H4 (cell line): ENCODE data around the gene ADAMTS2. TPM values are rescaled to one million over a fixed set of nuclear protein-coding genes. Genes with fewer than 3 reads are reported as not detected.

Experiments used
- DNase-seq: peaks from one replicate; pipeline ENCODE4 v3.0.0-alpha.2; 2015; ENCODE audit warnings: low spot score
- total RNA-seq: library from RNA; depleted of rRNA; stranded (reverse); fragments of >200 nt; shearing (Covaris generic); gene quantifications from 2 replicates; pipeline ENCODE4 v1.2.3, GENCODE V29; 2014

The ADAMTS2 gene
- total RNA-seq, 1 experiment from 2014 or later, result 1.2 TPM

- no peak for DNase-seq
Measured at GRCh38 chr5:179139111-179139935, 205.9 kb downstream of the ADAMTS2 start.

- DNase-seq, result no peak
Measured at GRCh38 chr5:179138568-179138925, 206.7 kb downstream of the ADAMTS2 start.

GRCh38 chr5:179137643-179138567, 207.4 kb downstream of the ADAMTS2 start:
- no peak for DNase-seq

DNA sequence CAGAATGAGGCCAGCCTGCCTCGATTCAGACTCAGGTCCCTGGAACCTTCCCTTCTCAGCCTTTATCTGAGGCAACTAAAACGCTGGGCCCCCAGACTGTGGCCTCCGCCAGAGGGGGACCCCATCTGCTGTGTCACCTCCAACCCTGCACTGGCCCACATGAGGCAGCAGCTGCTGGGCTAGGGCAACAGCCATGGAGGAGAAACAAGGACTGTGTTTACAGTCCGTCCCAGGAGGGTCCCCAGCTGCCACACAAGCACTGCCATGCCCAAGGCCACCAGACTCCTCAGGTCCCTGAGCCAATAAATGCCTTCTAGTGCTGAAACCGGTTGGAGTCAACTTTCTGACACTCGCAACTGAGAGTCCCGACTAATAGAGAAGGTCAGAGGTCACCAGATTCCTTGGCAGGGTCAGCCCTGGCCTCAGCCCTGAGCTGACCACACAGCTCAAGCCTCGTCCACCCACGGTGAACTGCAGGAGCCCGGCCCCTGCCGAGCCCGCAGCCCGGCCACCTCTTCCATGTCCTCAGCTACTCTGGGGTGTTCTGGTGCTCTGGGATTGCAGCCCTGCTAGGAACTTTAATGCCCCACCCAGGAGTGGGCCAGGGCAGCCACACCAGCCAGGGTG, 208.1 kb downstream of the ADAMTS2 start:
- DNase-seq, result no peak

- DNase-seq, result no peak
Measured at GRCh38 chr5:179135441-179136215, 209.6 kb downstream of the ADAMTS2 start.

DNA sequence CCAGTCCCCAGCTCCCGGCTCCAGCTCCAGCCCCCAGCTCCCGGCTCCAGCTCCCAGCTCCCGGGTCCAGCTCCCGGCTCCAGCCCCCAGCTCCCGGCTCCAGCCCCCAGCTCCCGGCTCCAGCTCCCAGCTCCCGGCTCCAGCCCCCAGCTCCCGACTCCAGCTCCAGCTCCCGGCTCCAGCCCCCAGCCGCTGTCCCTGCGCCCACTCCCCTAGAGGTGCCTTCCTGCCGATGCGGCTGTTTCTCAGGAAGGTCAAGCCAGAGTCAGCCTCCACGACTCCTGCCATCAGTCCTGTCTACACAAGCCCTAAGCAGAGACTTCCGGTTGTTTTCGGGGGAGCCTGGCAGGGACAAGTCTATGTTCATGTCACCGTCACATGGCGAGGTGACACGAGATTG, 210.3 kb downstream of the ADAMTS2 start:
- no peak for DNase-seq

- DNase-seq, result no peak
Measured at GRCh38 chr5:179134511-179134910, 210.8 kb downstream of the ADAMTS2 start.

GRCh38 chr5:179132586-179133355, 212.5 kb downstream of the ADAMTS2 start:
- DNase-seq, result no peak

- DNase-seq, result no peak
Measured at GRCh38 chr5:179131886-179132585, 213.2 kb downstream of the ADAMTS2 start.

GRCh38 chr5:179131321-179131835, 213.9 kb downstream of the ADAMTS2 start:
- no peak for DNase-seq

- no peak for DNase-seq
Measured at GRCh38 chr5:179130101-179130681, 215.1 kb downstream of the ADAMTS2 start.

GRCh38 chr5:179129607-179130071, 215.6 kb downstream of the ADAMTS2 start:
- no peak for DNase-seq

- DNase-seq, result no peak
Measured at GRCh38 chr5:179128976-179129375, 216.3 kb downstream of the ADAMTS2 start.

DNA sequence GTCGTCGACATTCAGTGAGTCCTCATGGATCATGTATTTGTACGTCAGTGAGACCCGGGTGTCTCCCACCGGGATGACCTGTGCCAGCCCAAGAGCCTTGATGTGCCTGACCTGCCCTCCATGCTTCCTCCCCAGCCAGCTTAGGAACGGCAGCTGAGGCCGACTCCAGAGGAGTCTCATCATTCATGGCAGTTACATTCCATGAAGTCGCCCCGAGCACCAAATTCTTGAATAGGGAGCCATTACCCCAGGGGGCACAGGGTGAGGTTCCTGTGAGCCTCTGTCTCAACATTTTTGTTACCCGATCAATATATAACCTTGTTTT, 217.3 kb downstream of the ADAMTS2 start:
- no peak for DNase-seq

DNA sequence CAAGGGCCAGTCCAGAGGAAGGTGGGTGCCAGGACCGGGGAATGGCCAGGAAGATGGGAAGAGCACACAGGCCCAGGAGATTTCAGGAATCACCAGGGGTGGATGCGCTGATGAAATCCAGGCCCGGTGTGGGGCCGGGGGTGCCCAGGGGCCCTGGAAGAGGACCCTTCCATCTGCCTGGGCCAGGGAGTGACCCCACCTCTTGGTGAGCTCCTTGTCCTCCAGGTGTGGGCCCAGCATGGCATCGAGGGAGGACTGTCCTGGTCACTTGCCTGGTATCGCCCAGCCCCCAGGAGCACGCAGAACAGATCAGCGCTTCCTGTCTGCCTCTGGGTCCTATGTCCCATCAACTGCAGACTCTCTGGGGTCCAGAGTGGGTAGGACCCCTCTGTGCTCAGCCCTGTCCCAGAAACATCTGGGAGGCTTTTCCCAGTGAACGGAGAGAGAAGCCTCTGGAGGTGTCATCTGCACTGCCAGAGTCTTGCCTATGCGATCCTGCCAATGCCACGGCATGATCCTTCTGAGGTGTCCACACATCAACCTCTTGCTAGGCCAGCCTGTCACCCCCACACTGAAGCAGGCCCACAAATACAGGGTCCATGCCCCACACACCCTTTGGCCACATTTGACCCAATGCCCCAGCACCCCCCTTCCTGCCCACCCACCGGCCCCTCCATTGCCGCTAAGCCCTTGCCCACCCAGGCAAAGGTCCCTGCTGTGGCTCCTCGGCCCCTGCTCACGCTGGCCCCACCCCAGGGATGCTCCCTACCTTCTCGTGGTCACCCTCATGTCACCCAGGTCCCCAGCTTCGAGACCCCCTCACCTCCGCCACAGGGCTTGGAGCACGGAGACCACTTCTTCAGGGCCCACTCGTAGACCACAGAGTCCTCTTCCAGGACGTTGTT, 217.9 kb downstream of the ADAMTS2 start:
- DNase-seq, result no peak

- DNase-seq, result no peak
Measured at GRCh38 chr5:179126506-179126991, 218.7 kb downstream of the ADAMTS2 start.

- DNase-seq, result no peak
Measured at GRCh38 chr5:179125789-179126505, 219.3 kb downstream of the ADAMTS2 start.
